ENCODE data around the gene FAHD2A. TPM values are rescaled to one million over a fixed set of nuclear protein-coding genes. Genes with fewer than 3 reads are reported as not detected.
"Not testable (repeated sequence)": the region's sequence is repeated elsewhere in the genome, so short reads cannot be mapped to it uniquely, and the experiment has no call there.

The FAHD2A gene
- total RNA-seq, 1 donor from 2014 or later: 40.4 TPM

DNA sequence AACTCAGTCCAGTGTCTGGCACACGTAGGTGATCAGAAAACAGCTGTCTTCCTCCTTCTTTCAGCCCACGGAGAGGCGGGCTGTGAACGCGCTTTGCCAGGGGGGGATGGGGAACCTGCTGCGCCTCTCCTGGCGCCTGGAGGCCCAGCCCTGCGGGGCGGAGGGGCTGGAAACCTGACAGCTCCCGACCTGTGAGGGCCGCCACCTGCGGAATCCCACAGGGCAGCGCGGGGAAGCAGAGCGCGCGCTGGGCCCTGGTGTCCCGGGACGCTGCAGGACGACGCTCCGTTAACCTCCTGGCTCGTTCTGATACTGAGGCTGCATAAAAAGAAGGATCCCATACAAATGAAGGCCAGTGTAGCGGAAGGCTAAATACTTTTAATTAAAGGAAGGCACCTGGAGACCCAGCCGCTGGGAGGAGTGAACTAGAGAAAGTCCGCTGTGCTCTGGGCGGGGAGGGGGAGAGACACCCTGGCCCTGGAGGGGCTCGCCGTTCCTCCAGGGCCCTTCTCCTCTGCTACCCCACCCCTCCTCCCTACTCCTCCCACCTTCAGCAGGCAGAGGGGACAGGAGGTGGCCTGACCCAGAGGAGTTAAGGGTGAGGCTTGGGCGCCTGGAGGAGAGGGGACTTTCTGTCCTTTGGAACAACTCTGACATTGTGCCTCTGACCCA is 24.8 kb downstream of the FAHD2A start:
- DNase-seq (ENCODE audit: extremely low spot score, unreplicated experiment); H3K27me3 Mint-ChIP-seq (ENCODE audit: unreplicated experiment); H3K9me3 Mint-ChIP-seq (ENCODE audit: unreplicated experiment): not testable (repeated sequence)

GRCh38 chr2:95429748-95430467 is 27.4 kb downstream of the FAHD2A start:
- H3K27me3 Mint-ChIP-seq (ENCODE audit: unreplicated experiment); DNase-seq (ENCODE audit: extremely low spot score, unreplicated experiment); H3K9me3 Mint-ChIP-seq (ENCODE audit: unreplicated experiment); H3K36me3 Mint-ChIP-seq (ENCODE audit: unreplicated experiment); H3K4me1 Mint-ChIP-seq (ENCODE audit: unreplicated experiment); H3K4me3 Mint-ChIP-seq (ENCODE audit: unreplicated experiment); H3K27ac Mint-ChIP-seq (ENCODE audit: unreplicated experiment): not testable (repeated sequence)

More for the DNA sequence above, 24.8 kb downstream of the FAHD2A start:
- not testable (repeated sequence) for H3K4me1 Mint-ChIP-seq (ENCODE audit: unreplicated experiment); H3K36me3 Mint-ChIP-seq (ENCODE audit: unreplicated experiment); H3K27ac Mint-ChIP-seq (ENCODE audit: unreplicated experiment); H3K4me3 Mint-ChIP-seq (ENCODE audit: unreplicated experiment)

- not testable (repeated sequence) for H3K27ac Mint-ChIP-seq (ENCODE audit: unreplicated experiment); H3K9me3 Mint-ChIP-seq (ENCODE audit: unreplicated experiment); H3K36me3 Mint-ChIP-seq (ENCODE audit: unreplicated experiment); H3K4me1 Mint-ChIP-seq (ENCODE audit: unreplicated experiment); H3K4me3 Mint-ChIP-seq (ENCODE audit: unreplicated experiment); DNase-seq (ENCODE audit: extremely low spot score, unreplicated experiment); H3K27me3 Mint-ChIP-seq (ENCODE audit: unreplicated experiment)
These were observed 30.9 kb downstream of the FAHD2A start for GRCh38 chr2:95433373-95433772.

GRCh38 chr2:95433973-95434372 is 31.5 kb downstream of the FAHD2A start:
- H3K9me3 Mint-ChIP-seq (ENCODE audit: unreplicated experiment); H3K36me3 Mint-ChIP-seq (ENCODE audit: unreplicated experiment); H3K4me1 Mint-ChIP-seq (ENCODE audit: unreplicated experiment); DNase-seq (ENCODE audit: extremely low spot score, unreplicated experiment); H3K27ac Mint-ChIP-seq (ENCODE audit: unreplicated experiment); H3K4me3 Mint-ChIP-seq (ENCODE audit: unreplicated experiment); H3K27me3 Mint-ChIP-seq (ENCODE audit: unreplicated experiment): not testable (repeated sequence)

DNA sequence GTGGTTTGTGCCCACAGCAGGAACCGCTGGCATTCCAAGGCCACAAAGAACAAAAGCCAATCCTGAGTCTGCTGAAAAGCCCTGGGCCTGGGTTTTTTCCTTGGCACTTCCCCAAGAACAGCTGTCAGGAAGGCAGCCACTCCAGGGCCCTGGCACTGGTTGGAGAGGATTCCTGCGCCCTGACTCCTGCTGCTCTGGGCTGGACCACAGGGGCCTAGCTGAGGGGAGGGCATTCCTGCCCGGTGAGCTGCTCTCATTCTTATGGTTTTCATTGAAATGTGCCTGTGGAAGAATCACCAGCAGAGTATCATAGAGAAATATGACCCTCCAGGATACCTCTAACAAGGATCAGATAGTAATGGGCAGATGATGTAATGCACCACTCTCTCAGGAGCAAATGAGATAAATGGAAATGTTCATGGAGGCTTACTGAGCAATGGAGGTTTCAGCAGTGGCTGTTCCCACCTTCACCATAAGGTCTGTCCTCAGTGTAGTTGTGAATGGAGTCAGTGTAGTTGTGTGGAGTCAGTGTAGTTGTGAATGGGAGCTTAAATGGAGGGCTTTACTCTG is 32.1 kb downstream of the FAHD2A start:
- DNase-seq (ENCODE audit: extremely low spot score, unreplicated experiment): peak; percentile 91

GRCh38 chr2:95435162-95435871 is 32.8 kb downstream of the FAHD2A start:
- H3K9me3 Mint-ChIP-seq (ENCODE audit: unreplicated experiment); H3K27ac Mint-ChIP-seq (ENCODE audit: unreplicated experiment); H3K4me3 Mint-ChIP-seq (ENCODE audit: unreplicated experiment); H3K27me3 Mint-ChIP-seq (ENCODE audit: unreplicated experiment); DNase-seq (ENCODE audit: extremely low spot score, unreplicated experiment); H3K36me3 Mint-ChIP-seq (ENCODE audit: unreplicated experiment); H3K4me1 Mint-ChIP-seq (ENCODE audit: unreplicated experiment): not testable (repeated sequence)

More for the DNA sequence above, 32.1 kb downstream of the FAHD2A start:
- H3K4me3 Mint-ChIP-seq (ENCODE audit: unreplicated experiment); H3K36me3 Mint-ChIP-seq (ENCODE audit: unreplicated experiment); H3K27ac Mint-ChIP-seq (ENCODE audit: unreplicated experiment); H3K9me3 Mint-ChIP-seq (ENCODE audit: unreplicated experiment); H3K4me1 Mint-ChIP-seq (ENCODE audit: unreplicated experiment); H3K27me3 Mint-ChIP-seq (ENCODE audit: unreplicated experiment): not testable (repeated sequence)

- H3K36me3 Mint-ChIP-seq (ENCODE audit: unreplicated experiment); H3K9me3 Mint-ChIP-seq (ENCODE audit: unreplicated experiment); H3K27me3 Mint-ChIP-seq (ENCODE audit: unreplicated experiment); H3K4me1 Mint-ChIP-seq (ENCODE audit: unreplicated experiment); H3K4me3 Mint-ChIP-seq (ENCODE audit: unreplicated experiment); DNase-seq (ENCODE audit: extremely low spot score, unreplicated experiment); H3K27ac Mint-ChIP-seq (ENCODE audit: unreplicated experiment): not testable (repeated sequence)
These were observed 33.3 kb downstream of the FAHD2A start for GRCh38 chr2:95435872-95436209.

GRCh38 chr2:95442474-95443099 is 40.1 kb downstream of the FAHD2A start:
- H3K27ac Mint-ChIP-seq (ENCODE audit: unreplicated experiment); H3K9me3 Mint-ChIP-seq (ENCODE audit: unreplicated experiment); H3K4me1 Mint-ChIP-seq (ENCODE audit: unreplicated experiment); DNase-seq (ENCODE audit: extremely low spot score, unreplicated experiment); H3K4me3 Mint-ChIP-seq (ENCODE audit: unreplicated experiment); H3K27me3 Mint-ChIP-seq (ENCODE audit: unreplicated experiment); H3K36me3 Mint-ChIP-seq (ENCODE audit: unreplicated experiment): not testable (repeated sequence)

- H3K27ac Mint-ChIP-seq (ENCODE audit: unreplicated experiment); H3K36me3 Mint-ChIP-seq (ENCODE audit: unreplicated experiment); H3K4me3 Mint-ChIP-seq (ENCODE audit: unreplicated experiment); H3K9me3 Mint-ChIP-seq (ENCODE audit: unreplicated experiment); DNase-seq (ENCODE audit: extremely low spot score, unreplicated experiment); H3K27me3 Mint-ChIP-seq (ENCODE audit: unreplicated experiment); H3K4me1 Mint-ChIP-seq (ENCODE audit: unreplicated experiment): not testable (repeated sequence)
These were observed 42.8 kb downstream of the FAHD2A start for GRCh38 chr2:95445317-95445716.

- not testable (repeated sequence) for H3K27ac Mint-ChIP-seq (ENCODE audit: unreplicated experiment); H3K27me3 Mint-ChIP-seq (ENCODE audit: unreplicated experiment); H3K9me3 Mint-ChIP-seq (ENCODE audit: unreplicated experiment); H3K4me3 Mint-ChIP-seq (ENCODE audit: unreplicated experiment); H3K4me1 Mint-ChIP-seq (ENCODE audit: unreplicated experiment); H3K36me3 Mint-ChIP-seq (ENCODE audit: unreplicated experiment); DNase-seq (ENCODE audit: extremely low spot score, unreplicated experiment)
These were observed 60.8 kb downstream of the FAHD2A start for GRCh38 chr2:95463292-95463691.

Data from osteocyte (in vitro differentiated cells).